ENCODE data around the gene IL2.

- TF ChIP-seq ISL1 (CRISPR knock-in tag; IDR thresholded peaks at IDR 0.05) (no peak), RARB (CRISPR knock-in tag; IDR thresholded peaks at IDR 0.05) (no peak), ZNF565 (CRISPR knock-in tag; conservative IDR thresholded peaks at IDR 0.05; ENCODE audit: low read depth) (no peak), ARNTL (CRISPR knock-in tag; IDR thresholded peaks at IDR 0.05; ENCODE audit: borderline replicate concordance, low read depth) (no peak)
Observed at GRCh38 chr4:122469457-122469856, 12.9 kb upstream of the IL2 start.

All from SK-N-SH treated with all-trans-retinoic acid at 6 μM for 48 hours (cell line).